Fibroblast of peridontal ligament (primary cell): ENCODE measurements around the gene CEBPG.

Experiments
- DNase-seq: peaks from one replicate; pipeline ENCODE4 v3.0.0-alpha.2; 2010; ENCODE audit errors: extremely low read depth

The CEBPG gene

DNA sequence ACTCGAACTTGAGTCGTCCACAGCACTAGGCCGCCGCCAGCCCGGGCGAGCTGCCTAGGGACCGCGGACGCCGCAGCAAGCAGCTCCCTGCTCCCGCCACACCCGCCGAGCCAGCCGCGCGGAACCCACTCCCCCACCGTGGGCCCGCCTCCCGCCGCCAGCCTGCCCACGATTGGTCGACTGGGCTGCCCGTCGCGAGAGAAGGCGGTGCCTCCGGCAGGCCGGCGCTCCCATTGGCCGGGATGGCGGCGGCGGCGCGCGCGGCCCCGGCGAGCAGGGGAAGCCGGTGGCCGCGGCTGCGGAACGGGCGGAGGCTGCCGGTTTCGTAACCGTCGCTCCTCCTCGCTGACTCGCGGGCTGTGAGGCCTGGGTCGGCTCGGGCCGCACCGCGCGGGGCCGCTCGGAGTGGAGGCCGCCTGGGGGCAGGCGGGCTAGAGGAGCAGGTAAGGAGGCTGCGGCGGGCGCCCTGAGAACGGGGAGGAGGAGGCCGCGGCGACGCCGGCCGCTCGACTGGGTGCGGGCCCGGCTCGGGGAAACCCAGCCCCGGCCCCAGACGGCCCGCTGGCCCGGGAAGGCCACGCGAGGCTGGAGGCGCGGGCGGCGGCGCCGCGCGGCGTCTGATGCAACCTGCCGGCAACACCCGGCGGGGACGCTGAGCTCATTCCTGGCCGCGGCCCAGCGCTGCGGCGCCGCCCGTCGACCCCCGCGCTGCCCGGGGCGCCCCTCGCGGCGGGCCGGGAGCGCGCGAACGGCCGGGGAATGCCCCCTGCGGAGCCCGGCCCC lies at the start of gene CEBPG:
CEBPG (plus strand) TSS at position 257 of the 783 bp plus-strand sequence. CDS start 5,531 bp downstream, outside the sequence.
- peak; percentile 85 for DNase-seq

DNA sequence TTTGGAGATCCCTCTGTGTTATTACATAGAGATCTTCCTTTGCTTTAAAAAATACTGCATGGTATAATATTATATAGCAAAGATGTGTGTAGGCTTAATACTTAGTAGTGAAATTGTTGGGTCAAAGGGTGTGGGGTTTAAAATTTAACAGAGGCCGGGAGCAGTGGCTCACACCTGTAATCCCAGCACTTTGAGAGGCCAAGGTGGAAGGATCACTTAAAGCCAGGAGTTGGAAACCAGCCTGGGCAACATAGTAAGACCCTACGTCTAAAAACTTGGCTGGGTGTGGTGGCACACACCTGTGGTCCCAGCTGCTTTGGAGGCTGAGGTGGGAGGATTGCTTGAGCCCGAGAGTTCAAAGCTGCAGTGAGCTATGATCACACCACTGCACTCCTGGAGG lies 48.9 kb upstream of the CEBPG start:
- no peak for DNase-seq

DNA sequence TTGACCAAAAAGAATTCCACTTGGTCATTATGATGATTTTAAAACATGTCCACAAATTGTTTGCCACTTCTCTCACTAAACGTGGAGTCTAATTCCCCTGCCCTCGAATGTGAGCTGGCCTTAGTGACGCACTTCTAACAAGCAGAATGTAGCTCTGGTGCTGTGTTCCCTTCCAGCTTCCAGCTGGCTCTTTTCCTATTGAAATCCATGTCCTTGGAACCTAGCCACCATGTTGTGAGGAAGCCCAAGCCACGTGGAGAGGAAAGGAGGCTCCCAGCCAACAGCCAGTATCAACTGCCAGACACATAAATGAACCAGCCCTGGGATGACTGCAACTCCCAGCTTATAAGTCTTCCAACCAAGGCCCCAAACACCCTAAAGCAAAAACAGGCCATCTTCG lies 47.6 kb upstream of the CEBPG start:
- DNase-seq = peak; percentile 46

DNA sequence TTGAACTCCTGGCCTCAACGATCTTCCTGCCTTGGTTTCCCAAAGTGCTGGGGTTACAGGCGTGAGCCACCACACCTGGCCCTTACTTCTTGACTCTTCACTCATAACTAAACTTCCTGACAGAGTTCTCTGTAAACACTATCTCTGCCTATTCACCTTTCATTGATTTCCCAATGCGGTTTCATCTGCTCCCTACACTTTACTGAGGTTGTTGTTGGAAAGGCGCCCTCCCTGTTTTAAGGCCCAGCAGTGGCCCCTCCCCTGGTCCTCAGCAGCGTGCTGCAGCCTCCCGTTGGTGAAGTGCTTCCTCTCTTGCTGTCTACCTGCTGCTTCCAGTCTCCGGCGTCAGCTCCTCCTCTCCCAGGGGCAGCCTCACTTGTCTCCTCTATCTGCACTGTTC lies 44.4 kb upstream of the CEBPG start:
- DNase-seq = no peak

DNA sequence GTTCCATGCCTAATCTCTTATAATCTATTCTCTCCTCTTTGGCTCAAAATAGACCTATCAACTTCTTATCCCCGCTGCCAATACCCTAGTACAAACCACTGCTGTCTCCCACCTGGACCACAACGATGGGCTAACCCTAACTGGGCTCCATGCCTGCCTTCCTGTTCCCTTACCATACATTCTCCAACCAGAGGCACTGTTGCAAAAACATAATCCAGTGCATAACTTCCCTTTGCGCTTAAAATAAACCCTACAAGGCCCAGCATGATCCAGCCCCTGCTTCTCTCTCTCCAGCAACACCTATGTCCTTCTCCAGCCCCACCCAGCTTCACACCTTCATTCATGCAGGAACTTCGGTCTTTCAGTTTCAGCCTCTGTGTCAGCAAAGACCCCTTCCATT lies 43.8 kb upstream of the CEBPG start:
- DNase-seq = no peak

DNA sequence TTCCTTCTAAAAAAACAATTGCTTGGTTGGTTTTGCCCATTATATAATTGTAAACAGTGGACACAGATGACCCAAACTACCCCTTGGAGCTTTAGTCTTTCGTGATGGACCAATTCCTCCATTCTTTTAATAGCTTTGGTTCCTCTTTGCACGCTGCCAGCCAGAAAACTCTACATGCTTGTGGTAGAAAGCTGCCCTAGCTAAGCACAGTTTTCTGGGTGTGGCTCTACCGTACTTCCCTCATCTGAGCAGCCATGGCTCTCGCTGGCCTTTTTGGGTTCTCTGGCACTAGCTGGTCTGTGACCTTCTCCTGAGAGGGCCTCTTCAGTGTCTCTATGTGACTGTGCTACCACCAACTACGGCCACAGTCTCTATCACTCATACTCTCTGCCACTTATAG lies 41.3 kb upstream of the CEBPG start:
- DNase-seq = no peak

DNA sequence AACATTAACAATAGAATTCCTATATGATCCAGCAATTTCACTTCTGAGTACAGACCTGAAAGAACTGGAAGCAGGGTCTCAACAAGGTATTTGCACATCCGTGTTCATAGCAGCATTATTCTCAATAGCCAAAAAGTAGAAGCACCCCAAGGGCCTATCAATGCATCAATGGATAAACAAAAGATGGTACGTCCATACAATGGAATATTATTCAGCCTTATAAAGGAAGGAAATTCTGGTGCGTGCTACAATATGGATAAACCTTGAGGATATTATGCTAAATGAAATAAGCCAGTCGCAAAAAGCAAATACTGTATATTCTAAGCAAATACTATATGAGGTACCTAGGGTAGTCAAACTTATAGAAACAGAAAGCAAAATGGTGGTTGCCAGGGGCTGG lies 40.4 kb upstream of the CEBPG start:
- DNase-seq = no peak

DNA sequence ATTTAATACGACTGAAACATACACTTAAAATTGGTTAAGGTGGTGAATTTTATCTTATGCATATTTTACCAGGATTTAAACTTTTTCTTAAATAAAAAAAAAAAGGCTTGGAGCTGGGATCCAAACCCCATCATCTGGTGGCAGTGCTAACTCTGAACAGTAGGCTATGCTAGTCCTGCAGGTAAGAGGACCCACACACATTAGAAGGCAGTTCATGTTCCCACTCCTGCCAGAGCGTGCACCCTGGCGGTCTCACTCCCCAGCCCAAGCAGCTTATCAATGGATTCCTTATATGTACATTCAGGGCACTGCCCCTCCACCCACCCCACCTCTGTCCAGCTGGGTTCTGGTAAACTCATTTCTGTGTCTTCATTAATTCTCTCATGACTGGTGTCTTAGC lies 39.9 kb upstream of the CEBPG start:
- no peak for DNase-seq

DNA sequence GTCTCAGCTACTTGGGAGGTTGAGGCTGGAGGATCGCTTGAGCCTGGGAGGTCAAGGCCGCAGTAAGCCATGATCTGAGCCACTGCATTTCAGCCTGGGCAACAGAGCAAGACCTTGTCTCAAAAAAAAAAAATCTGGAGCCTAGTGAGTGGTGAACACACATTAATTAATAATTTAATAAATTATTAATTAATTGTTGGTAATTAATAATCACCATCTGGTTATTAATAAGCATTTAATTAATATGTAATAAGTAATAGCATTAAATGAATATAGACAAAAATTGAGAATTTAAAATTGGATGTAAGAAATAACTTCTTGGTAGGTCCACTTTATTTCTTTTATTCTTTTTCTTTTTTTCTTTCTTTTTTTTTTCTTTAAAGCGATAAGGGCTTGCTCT lies 39.2 kb upstream of the CEBPG start:
- no peak for DNase-seq

DNA sequence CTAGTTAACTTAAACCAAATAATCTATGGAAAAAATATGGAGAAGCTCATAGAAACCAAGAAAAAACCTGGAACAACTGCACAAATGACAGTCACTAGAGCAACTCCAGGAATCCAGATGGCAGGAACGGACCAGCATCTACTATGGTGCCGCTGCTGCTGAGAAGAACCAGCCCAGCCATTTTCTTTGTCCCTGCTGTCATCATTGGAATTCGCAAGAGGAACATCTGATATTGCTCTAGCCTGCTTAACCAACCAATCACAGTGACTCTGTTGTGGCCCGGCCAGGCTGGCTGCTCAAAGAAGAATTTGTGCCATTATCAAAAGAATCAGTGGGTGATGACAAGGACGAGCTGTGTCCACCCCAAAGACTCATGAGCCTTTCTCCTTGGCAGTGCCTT lies 38.1 kb upstream of the CEBPG start:
- DNase-seq = no peak

DNA sequence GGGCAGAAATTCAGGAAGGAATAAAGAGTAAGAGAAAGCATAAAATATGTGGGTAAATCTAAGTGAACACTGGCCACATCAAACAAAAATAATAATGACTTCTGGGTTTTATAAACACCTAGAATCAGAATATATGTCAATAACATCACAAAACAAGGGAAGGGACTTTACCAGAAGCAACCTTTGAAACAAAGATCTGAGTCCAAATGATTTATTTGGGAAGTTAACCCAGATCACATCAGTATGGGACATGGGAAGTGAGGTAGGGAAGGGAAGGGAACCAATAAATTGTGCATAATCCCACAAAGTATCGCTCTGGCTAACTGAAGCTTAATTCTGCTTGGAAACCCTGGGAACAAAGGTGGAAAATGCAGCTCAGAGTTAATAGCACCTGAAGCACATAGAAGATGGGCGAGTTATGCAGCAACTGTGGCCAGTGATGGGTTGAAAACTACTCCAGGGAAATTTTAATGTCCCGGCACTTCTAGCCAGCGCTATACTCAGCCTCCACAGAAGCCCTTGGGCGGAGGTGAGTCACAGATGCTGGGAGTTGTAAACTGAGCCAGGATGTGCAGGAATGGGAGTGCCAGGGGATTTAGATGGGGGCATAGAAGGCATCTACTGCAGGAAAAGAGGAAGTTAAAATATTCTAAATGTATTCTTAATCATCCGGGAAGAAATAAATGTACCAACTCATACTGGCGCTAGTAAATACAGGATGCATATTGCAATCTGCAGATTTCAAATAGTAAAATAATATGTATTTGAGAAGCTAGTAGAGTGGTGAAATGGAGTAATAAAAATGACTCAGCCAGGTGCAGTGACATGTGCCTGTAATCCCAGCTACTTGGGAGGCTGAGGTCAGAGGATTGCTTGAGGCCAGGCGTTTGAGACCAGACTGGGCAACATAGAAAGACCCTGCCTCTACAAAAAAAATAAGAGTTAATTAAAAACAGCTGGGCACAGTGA lies 34.2 kb upstream of the CEBPG start:
- DNase-seq = no peak

DNA sequence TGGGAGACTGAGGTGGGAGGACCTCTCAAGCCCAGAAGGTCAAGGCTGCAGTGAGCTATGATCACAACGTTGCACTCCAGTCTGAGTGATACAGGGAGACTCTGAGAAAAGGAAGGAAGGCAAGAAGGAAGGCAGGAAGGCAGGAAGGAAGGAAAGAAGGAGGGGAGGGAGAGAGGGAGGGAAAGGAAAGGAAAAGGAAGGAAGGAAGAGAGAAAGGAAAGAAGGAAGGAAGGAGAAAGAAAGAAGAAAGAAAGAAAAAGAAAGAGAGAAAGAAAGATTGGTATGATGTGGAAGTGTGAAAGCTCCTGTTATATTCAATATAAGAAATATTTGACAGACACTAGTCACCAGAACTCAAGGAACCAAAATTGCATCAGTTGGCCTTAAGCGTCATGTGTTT lies 32.5 kb upstream of the CEBPG start:
- no peak for DNase-seq

DNA sequence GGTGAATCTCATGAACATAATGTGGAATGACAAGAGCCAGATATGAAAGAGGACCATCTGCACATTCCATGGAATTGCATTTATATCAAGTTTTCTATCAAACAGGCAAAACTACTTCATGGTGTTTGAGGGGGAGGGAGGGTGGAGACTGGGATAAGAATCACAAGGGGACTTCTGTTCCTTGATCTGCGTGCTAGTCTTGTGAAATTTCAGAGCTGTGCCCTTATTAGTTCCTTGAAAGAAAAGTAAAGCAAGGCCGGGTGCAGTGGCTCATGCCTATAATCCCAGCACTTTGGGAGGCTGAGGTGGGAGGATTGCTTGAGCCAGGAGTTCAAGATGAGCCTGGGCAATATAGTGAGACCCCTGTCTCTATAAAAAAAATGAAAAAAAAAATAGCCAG lies 30.2 kb upstream of the CEBPG start:
- no peak for DNase-seq

DNA sequence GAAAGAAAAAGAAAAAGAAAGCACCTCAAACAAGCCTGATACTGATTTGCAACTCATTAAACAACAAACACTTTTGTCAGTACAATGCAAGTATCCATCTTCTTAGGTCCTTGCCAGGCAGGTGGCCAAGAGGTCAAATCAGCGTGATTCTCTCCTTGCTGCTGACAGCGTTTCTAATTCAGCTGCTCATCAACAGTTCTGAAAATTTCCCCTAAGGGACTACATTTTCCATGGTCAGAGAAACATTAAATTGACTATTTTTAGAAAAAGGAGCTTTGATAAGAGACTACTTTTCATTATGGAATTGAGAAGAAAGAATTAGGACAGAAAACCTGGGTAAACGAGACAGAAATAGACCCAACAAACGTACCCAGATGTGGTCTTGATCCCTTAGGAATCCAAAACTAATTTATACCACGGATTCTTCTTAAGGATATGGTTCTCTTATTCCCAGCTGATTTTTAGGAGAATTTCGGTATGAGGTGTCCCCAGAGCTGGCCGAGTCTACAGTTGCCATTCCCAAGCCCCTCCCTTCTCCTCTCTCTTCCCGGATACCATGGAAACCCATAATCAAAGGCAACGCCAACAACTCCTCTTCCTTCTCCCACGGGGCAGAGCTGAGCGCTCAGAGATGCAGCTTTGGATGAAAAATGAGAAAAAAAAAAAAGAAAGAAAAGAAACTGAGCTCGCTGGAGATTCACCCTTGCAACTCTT lies 29.5 kb upstream of the CEBPG start:
- DNase-seq = peak; percentile 12

DNA sequence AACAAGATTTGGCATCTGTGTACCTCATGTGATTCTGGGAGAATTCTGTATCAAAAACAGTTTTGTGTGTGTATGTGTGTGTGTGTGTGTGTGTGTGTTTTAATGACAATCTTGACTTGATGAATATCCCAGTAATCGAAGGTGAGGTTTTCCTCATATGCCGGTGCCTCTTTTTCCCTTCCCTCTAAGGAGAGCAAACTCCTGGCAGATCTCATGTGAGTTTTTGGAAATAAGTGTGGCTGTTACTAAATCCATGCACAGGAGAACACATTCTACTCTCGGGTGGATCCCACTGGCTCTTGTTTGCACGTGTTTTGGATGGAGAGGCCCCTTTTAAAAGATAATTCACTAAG lies 29.0 kb upstream of the CEBPG start:
- no peak for DNase-seq

DNA sequence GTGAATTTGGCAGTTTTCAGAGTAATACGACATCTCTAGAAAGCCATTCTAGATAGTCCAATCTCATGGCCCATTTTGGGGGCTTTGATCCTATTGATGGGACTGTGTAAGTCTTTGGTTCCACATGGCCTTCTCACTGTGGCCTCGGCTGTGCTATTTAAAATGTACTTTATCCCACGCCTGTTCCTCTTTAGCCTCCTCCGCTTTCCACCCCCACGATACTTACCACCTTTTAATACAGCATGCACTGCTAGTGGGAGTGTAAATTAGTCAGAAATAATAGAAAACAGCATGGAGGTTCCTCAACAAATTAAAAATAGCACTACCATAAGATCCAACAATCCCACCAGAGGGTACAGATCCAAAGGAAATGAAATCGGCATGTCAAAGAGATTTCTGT lies 28.3 kb upstream of the CEBPG start:
- no peak for DNase-seq

DNA sequence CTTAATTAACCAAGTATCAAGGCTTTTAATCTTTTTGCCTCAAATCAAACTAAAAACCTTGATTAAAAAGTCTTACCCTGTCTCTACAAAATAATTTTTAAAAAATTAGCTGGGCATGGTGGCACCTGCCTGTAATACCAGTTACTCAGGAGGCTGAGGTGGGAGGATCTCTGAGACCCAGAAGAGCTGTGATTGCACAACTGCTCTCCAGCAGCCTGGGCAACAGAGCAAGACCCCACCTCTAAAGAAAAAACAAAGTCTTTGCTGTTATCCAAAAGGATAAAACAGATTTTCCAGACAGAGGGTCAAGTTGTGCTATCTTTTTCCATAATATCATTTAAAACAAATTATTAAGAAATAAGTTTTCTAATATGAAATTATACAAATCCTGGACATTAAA lies 26.8 kb upstream of the CEBPG start:
- DNase-seq = no peak

DNA sequence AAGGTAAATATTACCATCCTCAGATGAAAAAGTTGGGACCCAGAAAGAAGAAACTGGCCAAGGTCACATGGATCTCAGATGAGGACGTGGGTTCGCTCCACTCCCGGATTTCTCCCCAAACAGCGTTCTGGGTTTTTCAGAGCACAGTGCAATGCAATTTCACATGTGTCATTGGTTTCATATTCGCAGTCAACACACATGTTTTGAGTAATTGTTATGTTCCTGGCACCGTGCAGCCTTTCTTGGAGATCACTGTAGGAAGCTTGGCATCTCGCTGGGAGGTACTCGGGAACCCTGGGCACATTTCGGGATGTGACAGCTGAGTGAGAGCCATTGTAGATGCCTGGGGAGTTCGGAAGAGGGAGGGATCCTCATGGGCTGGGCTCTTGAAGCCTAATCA lies 26.2 kb upstream of the CEBPG start:
- no peak for DNase-seq

DNA sequence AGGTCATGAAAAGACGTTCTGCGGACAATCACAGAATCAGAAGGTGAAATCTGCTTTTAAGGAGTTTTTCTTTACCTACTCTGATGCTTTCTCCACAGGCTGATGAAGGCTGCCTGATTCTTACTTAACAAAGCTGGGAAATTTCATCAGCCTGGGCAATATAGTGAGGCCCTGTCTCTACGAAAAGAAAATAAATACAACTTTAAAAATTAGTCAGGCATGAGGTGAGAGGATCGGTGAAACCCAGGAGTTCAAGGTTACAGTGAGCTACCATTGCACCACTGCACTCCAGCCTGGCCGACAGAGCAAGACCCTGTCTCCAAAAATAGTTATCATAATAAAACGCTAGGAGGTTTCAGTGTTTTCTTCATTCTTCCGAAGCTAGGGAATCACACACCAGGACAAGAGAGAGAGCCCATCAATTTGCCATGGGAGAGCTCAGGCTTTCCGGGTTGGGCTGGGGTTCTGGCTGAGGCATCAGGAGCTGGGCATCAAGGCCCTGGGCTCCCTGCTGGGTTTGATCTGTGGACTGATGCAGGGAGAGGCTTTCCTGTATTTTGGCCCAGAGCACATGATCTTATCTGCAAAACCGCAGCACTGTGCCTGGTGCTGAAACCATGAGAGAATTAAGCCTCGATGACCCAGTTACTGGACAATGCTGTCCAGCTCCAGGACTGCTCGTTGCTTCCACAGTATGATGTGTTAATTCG lies 25.1 kb upstream of the CEBPG start:
- no peak for DNase-seq

DNA sequence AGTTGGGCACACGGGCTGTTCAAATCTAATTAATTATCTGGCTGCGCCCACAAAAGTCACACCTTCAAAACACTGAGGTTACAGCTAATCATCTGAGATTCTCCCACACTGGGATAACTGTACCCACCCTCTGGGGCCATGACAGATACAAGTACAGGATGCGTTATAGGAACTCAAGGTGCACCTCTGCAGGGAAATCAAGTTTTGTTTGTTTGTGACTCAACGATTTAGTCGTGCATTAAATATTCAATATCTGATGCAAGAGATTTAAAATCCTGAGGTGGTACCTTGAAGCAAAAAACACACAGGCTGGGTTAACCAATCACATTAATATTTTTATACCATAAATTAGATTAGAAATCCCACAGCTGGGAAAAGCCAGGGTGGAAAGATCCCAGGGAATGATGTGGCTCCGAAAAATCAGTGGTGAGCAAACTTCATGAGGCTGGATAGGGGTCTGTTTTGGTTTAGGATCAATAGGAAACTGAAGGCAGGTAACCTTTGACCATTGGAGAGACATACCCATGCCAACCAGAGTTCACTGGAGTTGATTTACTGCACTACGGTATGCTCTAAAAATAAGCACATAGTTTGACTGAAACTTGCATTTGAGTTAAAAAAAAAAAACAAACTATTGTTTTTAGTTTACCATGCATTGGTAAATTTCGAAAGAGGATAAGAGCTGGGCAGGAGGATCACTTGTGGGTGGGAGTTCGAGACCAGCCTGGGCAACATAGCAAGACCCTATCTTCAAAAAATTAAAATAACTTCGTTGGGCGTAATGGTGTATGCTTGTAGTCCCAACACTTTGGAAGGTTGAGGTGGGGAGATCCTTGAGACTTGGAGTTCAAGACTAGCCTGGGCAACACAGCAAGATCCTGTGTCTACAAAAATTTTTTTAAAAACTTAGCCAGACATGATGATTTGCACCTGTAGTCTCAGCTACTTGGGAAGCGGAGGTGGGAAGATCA lies 23.9 kb upstream of the CEBPG start:
- no peak for DNase-seq
